WI38 (cell line): Measurements from ENCODE around the gene NEO1.

Experiments used
- H3K4me3 ChIP-seq: 2 replicates; pipeline ENCODE4 v1.5.1; 2011; ENCODE audit warnings: low read depth, mild to moderate bottlenecking, control low read depth, low read length
- CTCF ChIP-seq: IDR thresholded peaks from 2 replicates; pipeline ENCODE4 v1.5.1; 2012; ENCODE audit warnings: low read depth, mild to moderate bottlenecking, control low read depth, low read length

The NEO1 gene

GRCh38 chr15:73233623-73234022 is 181.4 kb downstream of the NEO1 start:
- no peak for TF ChIP-seq CTCF
- no peak overlapping the region for H3K4me3 ChIP-seq

GRCh38 chr15:73237910-73238309 is 185.6 kb downstream of the NEO1 start:
- TF ChIP-seq CTCF: no peak

GRCh38 chr15:73239564-73240215 is 187.4 kb downstream of the NEO1 start:
- TF ChIP-seq CTCF: peak; percentile 22; the same call in 1 of the 2 replicates

More at GRCh38 chr15:73237910-73238309, 185.6 kb downstream of the NEO1 start:
- H3K4me3 ChIP-seq: no peak overlapping the region

GRCh38 chr15:73240866-73241499 is 188.7 kb downstream of the NEO1 start:
- no peak overlapping the region for H3K4me3 ChIP-seq
- peak; percentile 71 for TF ChIP-seq CTCF

More at GRCh38 chr15:73239564-73240215, 187.4 kb downstream of the NEO1 start:
- H3K4me3 ChIP-seq: no peak overlapping the region

- TF ChIP-seq CTCF: no peak
These were observed 192.1 kb downstream of the NEO1 start for GRCh38 chr15:73244333-73244732.

GRCh38 chr15:73246439-73246838 is 194.2 kb downstream of the NEO1 start:
- H3K4me3 ChIP-seq: no peak overlapping the region
- no peak for TF ChIP-seq CTCF

More at GRCh38 chr15:73244333-73244732, 192.1 kb downstream of the NEO1 start:
- H3K4me3 ChIP-seq: no peak overlapping the region

- TF ChIP-seq CTCF: no peak
- H3K4me3 ChIP-seq: no peak overlapping the region
These were observed 194.6 kb downstream of the NEO1 start for GRCh38 chr15:73246898-73247297.
